ENCODE measurements around the gene FAM83E.

Gene FAM83E

DNA sequence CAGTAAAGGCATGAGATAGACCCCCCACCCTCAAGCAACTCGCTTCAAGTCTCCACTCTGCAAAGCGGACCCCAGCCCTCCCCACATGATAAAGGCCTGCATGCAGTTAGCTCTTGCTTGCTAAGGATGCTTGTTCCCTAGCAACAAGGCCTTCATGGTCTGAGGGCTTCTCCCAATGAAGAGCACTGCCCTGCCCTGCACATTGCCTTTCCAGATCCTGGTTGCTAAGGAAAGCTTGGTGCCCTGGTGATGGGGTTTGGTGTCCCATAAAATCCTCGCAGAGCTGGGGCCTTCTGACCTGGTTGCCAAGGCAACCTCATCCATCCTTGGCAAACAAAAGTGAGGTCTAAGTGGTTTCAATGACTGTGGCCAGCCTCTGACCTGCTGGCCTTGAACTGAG is 16.3 kb upstream of the FAM83E start:
- TF ChIP-seq, protein P1, sequence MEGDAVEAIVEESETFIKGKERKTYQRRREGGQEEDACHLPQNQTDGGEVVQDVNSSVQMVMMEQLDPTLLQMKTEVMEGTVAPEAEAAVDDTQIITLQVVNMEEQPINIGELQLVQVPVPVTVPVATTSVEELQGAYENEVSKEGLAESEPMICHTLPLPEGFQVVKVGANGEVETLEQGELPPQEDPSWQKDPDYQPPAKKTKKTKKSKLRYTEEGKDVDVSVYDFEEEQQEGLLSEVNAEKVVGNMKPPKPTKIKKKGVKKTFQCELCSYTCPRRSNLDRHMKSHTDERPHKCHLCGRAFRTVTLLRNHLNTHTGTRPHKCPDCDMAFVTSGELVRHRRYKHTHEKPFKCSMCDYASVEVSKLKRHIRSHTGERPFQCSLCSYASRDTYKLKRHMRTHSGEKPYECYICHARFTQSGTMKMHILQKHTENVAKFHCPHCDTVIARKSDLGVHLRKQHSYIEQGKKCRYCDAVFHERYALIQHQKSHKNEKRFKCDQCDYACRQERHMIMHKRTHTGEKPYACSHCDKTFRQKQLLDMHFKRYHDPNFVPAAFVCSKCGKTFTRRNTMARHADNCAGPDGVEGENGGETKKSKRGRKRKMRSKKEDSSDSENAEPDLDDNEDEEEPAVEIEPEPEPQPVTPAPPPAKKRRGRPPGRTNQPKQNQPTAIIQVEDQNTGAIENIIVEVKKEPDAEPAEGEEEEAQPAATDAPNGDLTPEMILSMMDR (IDR thresholded peaks at IDR 0.05), result no peak
- Histone ChIP-seq H3K27ac (peak overlapping the region; percentile 85 to 86), H3K4me3 (no peak overlapping the region)
- DNase-seq (ENCODE audit: low spot score), result no peak

DNA sequence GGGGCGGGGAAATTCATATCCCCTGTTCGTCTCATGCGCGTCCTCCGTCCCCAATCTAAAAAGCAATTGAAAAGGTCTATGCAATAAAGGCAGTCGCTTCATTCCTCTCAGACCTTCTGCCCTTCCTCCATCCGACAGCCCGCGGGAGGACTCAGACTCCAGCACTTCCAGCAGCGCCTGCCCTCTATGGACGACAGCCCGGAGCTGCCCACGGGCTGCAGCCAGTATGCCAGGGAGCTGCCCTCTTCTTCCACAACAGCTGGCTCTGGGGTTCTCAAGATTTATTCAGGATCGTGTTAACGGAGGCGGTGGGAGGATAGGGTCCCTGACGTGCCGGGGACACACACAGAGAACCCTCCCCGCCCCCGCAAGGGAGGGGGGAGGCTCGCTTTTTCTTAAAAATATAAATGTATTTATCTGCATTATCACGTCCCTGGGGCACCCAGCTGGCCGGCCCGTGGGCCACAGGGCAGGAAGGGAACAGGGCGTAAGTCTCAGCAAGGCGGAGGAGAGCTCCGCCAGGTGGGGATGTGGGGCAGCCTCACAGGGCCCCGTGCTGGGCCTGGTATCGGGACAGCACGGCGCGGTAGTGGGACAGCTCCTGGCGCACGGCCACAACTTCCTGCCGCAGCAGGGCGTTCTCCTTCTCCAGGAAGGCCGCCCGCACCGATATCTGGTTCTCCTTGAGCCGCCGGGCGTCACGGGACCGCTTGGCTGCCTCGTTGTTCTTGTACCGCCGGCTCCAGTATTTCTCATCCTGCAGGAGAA is 15.6 kb upstream of the FAM83E start:
- Histone ChIP-seq H3K4me3 (peak overlapping the region; percentile 12), H3K27ac (peak overlapping the region; percentile 85 to 86)
- TF ChIP-seq, protein P1 (IDR thresholded peaks at IDR 0.05), result no peak
- no peak for DNase-seq (ENCODE audit: low spot score)

DNA sequence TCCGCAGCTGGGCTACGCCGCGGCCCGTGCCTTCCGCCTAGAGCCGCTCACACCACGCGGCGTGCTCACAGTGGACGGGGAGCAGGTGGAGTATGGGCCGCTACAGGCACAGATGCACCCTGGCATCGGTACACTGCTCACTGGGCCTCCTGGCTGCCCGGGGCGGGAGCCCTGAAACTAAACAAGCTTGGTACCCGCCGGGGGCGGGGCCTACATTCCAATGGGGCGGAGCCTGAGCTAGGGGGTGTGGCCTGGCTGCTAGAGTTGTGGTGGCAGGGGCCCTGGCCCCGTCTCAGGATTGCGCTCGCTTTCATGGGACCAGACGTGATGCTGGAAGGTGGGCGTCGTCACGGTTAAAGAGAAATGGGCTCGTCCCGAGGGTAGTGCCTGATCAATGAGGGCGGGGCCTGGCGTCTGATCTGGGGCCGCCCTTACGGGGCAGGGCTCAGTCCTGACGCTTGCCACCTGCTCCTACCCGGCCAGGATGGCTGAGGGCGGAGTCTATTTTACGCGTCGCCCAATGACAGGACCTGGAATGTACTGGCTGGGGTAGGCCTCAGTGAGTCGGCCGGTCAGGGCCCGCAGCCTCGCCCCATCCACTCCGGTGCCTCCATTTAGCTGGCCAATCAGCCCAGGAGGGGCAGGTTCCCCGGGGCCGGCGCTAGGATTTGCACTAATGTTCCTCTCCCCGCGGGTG is 14.9 kb upstream of the FAM83E start:
- TF ChIP-seq, protein P1 (IDR thresholded peaks at IDR 0.05), result no peak
- Histone ChIP-seq H3K27ac (peak overlapping the region; percentile 85 to 86), H3K4me3 (peak overlapping the region; percentile 12)
- no peak for DNase-seq (ENCODE audit: low spot score)

DNA sequence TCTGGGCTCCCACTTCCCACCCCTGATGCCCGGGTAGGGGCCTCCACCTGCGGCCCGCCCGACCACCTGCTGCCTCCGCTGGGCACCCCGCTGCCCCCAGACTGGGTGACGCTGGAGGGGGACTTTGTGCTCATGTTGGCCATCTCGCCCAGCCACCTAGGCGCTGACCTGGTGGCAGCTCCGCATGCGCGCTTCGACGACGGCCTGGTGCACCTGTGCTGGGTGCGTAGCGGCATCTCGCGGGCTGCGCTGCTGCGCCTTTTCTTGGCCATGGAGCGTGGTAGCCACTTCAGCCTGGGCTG is 14.4 kb upstream of the FAM83E start:
- no peak for DNase-seq (ENCODE audit: low spot score)
- H3K27ac ChIP-seq, result peak overlapping the region in 1 of 2 donors; percentile 86
- TF ChIP-seq, protein P1 (IDR thresholded peaks at IDR 0.05), result no peak
- no peak overlapping the region for H3K4me3 ChIP-seq

DNA sequence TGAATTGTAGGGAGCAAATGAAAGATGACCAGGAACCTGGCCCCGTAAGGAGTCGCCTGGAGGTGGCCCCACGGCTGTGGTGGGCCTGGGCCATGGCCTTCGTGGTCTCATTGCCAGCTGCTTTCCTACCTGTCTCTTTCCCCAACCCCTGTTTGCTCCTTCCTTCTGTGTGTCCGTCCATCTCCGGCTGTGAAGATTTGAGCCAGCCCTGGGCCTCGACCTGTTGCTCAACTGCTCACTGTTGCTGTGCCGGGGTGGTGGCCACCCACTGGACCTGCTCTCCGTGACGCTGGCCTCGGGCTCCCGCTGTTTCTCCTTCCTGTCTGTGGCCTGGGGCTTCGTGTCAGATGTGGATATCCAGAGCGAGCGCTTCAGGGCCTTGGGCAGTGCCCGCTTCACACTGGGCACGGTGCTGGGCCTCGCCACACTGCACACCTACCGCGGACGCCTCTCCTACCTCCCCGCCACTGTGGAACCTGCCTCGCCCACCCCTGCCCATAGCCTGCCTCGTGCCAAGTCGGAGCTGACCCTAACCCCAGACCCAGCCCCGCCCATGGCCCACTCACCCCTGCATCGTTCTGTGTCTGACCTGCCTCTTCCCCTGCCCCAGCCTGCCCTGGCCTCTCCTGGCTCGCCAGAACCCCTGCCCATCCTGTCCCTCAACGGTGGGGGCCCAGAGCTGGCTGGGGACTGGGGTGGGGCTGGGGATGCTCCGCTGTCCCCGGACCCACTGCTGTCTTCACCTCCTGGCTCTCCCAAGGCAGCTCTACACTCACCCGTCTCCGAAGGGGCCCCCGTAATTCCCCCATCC is 13.8 kb upstream of the FAM83E start:
- no peak for DNase-seq (ENCODE audit: low spot score)
- Histone ChIP-seq H3K27ac (peak overlapping the region in 1 of 2 donors; percentile 13), H3K4me3 (no peak overlapping the region)
- TF ChIP-seq, protein P1 (IDR thresholded peaks at IDR 0.05), result no peak

DNA sequence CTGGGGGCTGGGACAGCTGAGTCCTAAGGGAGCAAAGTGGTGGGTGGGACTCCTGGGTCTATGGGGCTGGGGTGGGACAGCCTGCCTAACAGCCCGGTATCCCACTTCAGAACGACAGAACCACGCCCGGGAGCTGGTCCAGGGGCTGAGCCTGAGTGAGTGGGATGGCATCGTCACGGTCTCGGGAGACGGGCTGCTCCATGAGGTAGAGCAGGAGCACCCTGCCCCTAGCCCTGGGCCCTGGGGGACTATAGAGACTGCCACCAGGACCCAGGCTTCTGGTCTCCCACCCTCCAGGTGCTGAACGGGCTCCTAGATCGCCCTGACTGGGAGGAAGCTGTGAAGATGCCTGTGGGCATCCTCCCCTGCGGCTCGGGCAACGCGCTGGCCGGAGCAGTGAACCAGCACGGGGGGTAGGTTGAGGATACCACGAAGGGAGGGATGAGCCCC is 13.0 kb upstream of the FAM83E start:
- DNase-seq (ENCODE audit: low spot score), result no peak
- Histone ChIP-seq H3K27ac (no peak overlapping the region), H3K4me3 (no peak overlapping the region)
- TF ChIP-seq, protein P1 (IDR thresholded peaks at IDR 0.05), result no peak

Measured in coronary artery (tissue), 2 donors.